Keratinocyte (primary cell): ENCODE results near the gene CACNA1I.

Experiments used
- EZH2 ChIP-seq: IDR thresholded peaks from one replicate; pipeline ENCODE4 v1.6.1; 2012; ENCODE audit warnings: inconsistent platforms, mild to moderate bottlenecking, low read length, moderate library complexity
- TF ChIP-seq, protein P1 (sequence below), 3 experiments: IDR thresholded peaks in 1 of 3; conservative IDR thresholded peaks in 1 of 3; optimal IDR thresholded peaks in 1 of 3; 2 replicates in 2 of 3; 3 replicates in 1 of 3; pipeline versions ENCODE3 to v1.5.1; 2011; ENCODE audit warnings: low read length in 3 of 3, mild to moderate bottlenecking in 3 of 3, moderate library complexity in 2 of 3, control low read depth in 1 of 3, inconsistent platforms in 1 of 3; ENCODE audit not compliant: insufficient read depth in 2 of 3; ENCODE audit errors: extremely low read depth in 1 of 3

DNA sequence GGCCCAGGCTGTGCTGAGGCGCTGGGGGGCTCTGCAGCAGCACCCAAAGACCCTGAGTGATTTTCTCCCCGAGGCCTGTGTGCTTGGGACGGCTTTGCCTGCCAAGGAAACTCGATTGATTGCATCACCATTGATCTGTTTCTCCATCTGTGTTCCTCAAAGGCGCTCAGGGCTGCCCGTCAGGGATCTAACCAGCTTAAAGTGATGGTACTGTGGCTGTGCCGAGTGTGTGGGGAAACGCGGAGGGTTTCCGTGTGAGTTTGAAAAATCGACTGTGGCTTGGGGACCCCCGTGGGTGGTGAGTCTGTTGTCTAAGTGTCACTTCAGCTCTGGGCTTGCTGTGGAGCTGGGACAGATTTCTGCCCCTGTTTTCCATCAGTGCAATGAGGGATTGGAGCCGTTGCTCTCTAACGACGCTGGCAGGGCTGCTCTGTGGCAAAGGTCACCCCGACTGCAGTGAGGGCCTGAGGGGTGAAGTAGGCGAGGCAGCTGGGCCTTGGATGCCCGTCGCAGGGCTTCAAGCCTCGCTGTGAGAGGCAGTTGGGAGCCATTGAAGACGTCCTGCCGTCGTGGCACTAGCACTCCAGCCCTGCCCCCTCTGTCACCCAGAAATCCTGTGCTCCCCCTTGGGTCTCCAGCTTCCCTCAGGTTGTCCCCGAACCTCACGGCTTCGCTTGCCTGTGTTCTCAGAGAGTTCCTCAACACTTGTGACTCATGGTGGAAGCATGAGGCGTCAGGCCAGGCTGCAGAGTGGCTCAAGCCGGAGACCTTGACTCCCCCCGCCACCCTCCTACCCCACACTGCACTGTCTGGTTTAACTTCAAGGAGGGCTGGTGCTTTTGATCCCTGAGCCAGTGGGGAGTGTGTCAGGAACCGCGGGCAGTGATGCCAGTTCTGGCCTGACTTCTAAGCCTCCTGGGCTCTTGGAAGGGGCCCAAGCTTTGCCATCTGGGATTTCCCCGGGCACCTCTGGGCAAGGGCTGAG, 21.8 kb downstream of the CACNA1I start:
- TF ChIP-seq EZH2 = no peak
- TF ChIP-seq, protein P1, sequence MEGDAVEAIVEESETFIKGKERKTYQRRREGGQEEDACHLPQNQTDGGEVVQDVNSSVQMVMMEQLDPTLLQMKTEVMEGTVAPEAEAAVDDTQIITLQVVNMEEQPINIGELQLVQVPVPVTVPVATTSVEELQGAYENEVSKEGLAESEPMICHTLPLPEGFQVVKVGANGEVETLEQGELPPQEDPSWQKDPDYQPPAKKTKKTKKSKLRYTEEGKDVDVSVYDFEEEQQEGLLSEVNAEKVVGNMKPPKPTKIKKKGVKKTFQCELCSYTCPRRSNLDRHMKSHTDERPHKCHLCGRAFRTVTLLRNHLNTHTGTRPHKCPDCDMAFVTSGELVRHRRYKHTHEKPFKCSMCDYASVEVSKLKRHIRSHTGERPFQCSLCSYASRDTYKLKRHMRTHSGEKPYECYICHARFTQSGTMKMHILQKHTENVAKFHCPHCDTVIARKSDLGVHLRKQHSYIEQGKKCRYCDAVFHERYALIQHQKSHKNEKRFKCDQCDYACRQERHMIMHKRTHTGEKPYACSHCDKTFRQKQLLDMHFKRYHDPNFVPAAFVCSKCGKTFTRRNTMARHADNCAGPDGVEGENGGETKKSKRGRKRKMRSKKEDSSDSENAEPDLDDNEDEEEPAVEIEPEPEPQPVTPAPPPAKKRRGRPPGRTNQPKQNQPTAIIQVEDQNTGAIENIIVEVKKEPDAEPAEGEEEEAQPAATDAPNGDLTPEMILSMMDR (optimal IDR thresholded peaks at IDR 0.05 in 1 of 3, IDR thresholded peaks at IDR 0.05 in 1 of 3, conservative IDR thresholded peaks at IDR 0.05 in 1 of 3; ENCODE audit: extremely low read depth in 1 of 3, insufficient read depth in 2 of 3, low read length in 3 of 3) = no peak
